H1 (cell line): ENCODE data around the gene ZNF764. TPM values are rescaled to one million over a fixed set of nuclear protein-coding genes. Genes with fewer than 3 reads are reported as not detected.

Source experiments
- ASH2L ChIP-seq: fragments of 200-600, 300-600 bp; sonication (generic); IDR thresholded peaks from one replicate; pipeline ENCODE4 v1.7.1; 2017; ENCODE audit warnings: low read length
- BRCA1 ChIP-seq: IDR thresholded peaks from 2 replicates; pipeline ENCODE4 v1.6.1; 2012; ENCODE audit warnings: low read depth, low read length, improper control_type of control experiment
- CBX5 ChIP-seq: fragments of 300-800, 300-1000 bp; sonication (generic); IDR thresholded peaks from 2 replicates; pipeline ENCODE4 v1.7.1; 2016; ENCODE audit warnings: antibody characterized with exemption, low read length, low read depth
- CBX8 ChIP-seq: fragments of 300-800, 300-1000 bp; sonication (generic); IDR thresholded peaks from 2 replicates; pipeline ENCODE4 v1.7.1; 2016; ENCODE audit warnings: low read depth, low read length, borderline replicate concordance
- CEBPB ChIP-seq: IDR thresholded peaks from 2 replicates; pipeline ENCODE4 v1.6.1; 2012; ENCODE audit warnings: low read depth, low read length
- CHD1 ChIP-seq: IDR thresholded peaks from 2 replicates; pipeline ENCODE4 v1.6.1; 2012; ENCODE audit warnings: low read depth, low read length, improper control_type of control experiment
- CREB1 ChIP-seq: IDR thresholded peaks from 2 replicates; pipeline ENCODE4 v1.6.1; 2012; ENCODE audit warnings: inconsistent platforms
- CTBP2 ChIP-seq: IDR thresholded peaks from 2 replicates; pipeline ENCODE4 v1.7.0; 2011; ENCODE audit warnings: borderline replicate concordance, mild to moderate bottlenecking, moderate library complexity, mixed read lengths, low read length; ENCODE audit not compliant: insufficient read depth, insufficient read length
- EZH2 ChIP-seq: fragments of 200-600 bp; sonication (generic); IDR thresholded peaks from 2 replicates; pipeline ENCODE4 v1.7.1; 2012; ENCODE audit warnings: low read depth, mild to moderate bottlenecking, moderate library complexity, low read length, inconsistent platforms; ENCODE audit not compliant: severe bottlenecking
- HDAC2 ChIP-seq, 2 experiments: fragments of 300-600 bp in 1 of 2; sonication (generic) in 1 of 2; IDR thresholded peaks; 2 replicates each; pipeline ENCODE4 v1.6.1; 2011 to 2012; ENCODE audit warnings: low read depth in 2 of 2, low read length in 2 of 2, mild to moderate bottlenecking in 2 of 2, moderate library complexity in 2 of 2, borderline replicate concordance in 1 of 2, inconsistent platforms in 1 of 2
- HDAC6 ChIP-seq: IDR thresholded peaks from one replicate; pipeline ENCODE4 v1.7.1; 2012; ENCODE audit warnings: low read depth, mild to moderate bottlenecking, inconsistent platforms, low read length, moderate library complexity
- JUN ChIP-seq: IDR thresholded peaks from 2 replicates; pipeline ENCODE4 v1.6.1; 2011; ENCODE audit warnings: low read depth, mild to moderate bottlenecking, improper control_type of control experiment, low read length
- NANOG ChIP-seq: IDR thresholded peaks from 2 replicates; pipeline ENCODE4 v1.6.1; 2011; ENCODE audit warnings: low read length, low read depth, mild to moderate bottlenecking, inconsistent platforms; ENCODE audit not compliant: insufficient read depth, poor library complexity, severe bottlenecking
- PHF8 ChIP-seq: fragments of 200-600 bp; sonication (generic); conservative IDR thresholded peaks from 2 replicates; pipeline ENCODE4 v1.7.1; 2012; ENCODE audit warnings: low read depth, mild to moderate bottlenecking, inconsistent platforms, low read length, moderate library complexity
- POLR2AphosphoS5 ChIP-seq: IDR thresholded peaks from 2 replicates; pipeline ENCODE4 v1.6.1; 2011; ENCODE audit warnings: low read depth, low read length
- POU5F1 ChIP-seq: IDR thresholded peaks from 2 replicates; pipeline ENCODE4 v1.6.1; 2011; ENCODE audit warnings: low read depth, mild to moderate bottlenecking, low read length, moderate library complexity
- RBBP5 ChIP-seq: IDR thresholded peaks from 2 replicates; pipeline ENCODE4 v1.7.1; 2012; ENCODE audit warnings: low read depth, mild to moderate bottlenecking, inconsistent platforms, low read length, moderate library complexity, borderline replicate concordance
- RFX5 ChIP-seq: IDR thresholded peaks from 2 replicates; pipeline ENCODE4 v1.6.1; 2011; ENCODE audit warnings: low read depth, low read length, improper control_type of control experiment, borderline replicate concordance
- SRF ChIP-seq: IDR thresholded peaks from 2 replicates; pipeline ENCODE4 v1.6.1; 2011; ENCODE audit warnings: mild to moderate bottlenecking, low read depth, low read length, moderate library complexity
- TAF7 ChIP-seq: optimal IDR thresholded peaks from 2 replicates; pipeline ENCODE3; 2011; ENCODE audit warnings: low read depth, mild to moderate bottlenecking, inconsistent platforms, low read length, moderate library complexity, borderline replicate concordance
- TCF12 ChIP-seq: IDR thresholded peaks from 2 replicates; pipeline ENCODE4 v1.6.1; 2011; ENCODE audit warnings: low read depth, mild to moderate bottlenecking, low read length
- YY1 ChIP-seq: IDR thresholded peaks from 2 replicates; pipeline ENCODE4 v1.6.1; 2011; ENCODE audit warnings: low read depth, mild to moderate bottlenecking, low read length
- polyA plus RNA-seq, 7 experiments: library from polyadenylated mRNA; depleted of rRNA in 3 of 7; stranded (reverse) in 5 of 7; unstranded in 2 of 7; fragments of >200 nt in 5 of 7; fragments of 200-250 nt in 2 of 7; gene quantifications; 1 replicate in 5 of 7; 2 replicates in 1 of 7; 4 replicates in 1 of 7; pipeline versions ENCODE4 v1.2.1 to v1.2.3, GENCODE V29; 2011 to 2013; ENCODE audit warnings: missing spikeins in 2 of 7, mixed read lengths in 2 of 7
- total RNA-seq: library from RNA; stranded (reverse); fragmentation: NEBNext Ultra II Directional; extraction: Animal tissue kit (Norgen Biotek cat#: 25700); gene quantifications from 2 replicates; pipeline ENCODE4 v1.2.1, GENCODE V29; 2021
- TF ChIP-seq, protein P1 (sequence below): IDR thresholded peaks from 2 replicates; pipeline ENCODE4 v1.6.1; 2011; ENCODE audit warnings: low read depth, mild to moderate bottlenecking, low read length; ENCODE audit not compliant: insufficient read depth

The ZNF764 gene
- total and polyA plus RNA-seq, 2 of the 8 experiments (the other 6 are each of a cell fraction or from before 2014, with no cell fraction given) = 5.7 to 7.7 TPM

DNA sequence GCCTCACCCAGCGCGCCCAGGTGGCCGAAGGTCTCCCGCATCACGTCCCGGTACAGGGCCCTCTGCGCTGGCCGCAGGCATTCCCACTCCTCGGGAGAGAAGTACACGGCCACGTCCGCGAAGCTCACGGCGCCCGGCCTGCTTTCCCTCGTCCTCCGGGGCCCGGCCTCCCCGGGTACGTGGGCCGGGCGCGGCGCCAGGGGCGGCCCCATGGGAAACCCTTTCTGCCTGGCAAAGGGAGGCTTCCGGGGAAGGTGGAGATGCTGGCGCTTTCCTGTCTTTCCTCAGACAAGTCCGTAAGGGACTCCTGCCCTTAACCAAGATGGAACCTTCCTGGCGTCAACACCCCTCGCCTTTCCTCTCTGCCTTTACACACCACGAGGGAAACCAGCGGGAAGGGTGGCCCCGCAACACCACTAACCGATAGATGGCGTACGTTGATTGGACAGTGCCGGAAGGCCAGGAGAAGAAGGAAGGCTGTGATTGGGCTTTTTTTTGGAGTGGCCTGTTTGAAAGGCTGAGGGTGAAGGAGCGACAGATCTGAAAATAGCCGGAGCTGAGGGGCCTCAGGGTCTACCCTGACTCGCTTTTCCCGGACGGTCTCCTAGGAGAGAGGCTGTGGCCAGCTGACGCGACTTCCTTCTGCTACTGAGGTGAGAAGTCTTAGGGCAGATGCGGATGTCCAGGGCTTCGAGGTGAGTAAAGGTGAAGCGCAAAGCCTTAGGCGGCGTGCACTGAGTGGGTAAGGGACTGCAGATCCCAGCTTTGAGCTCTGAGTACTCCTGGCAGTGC is 27.4 kb upstream of the ZNF764 start, which contains the start of gene ZNF785 (continued):
- no peak for TF ChIP-seq EZH2
- peak; percentile 100 for TF ChIP-seq YY1
- TF ChIP-seq PHF8 = peak; percentile 60
- peak; percentile 66; the same call in 1 of the 2 replicates for TF ChIP-seq POLR2AphosphoS5
- TF ChIP-seq CTBP2 = no peak
- peak; percentile 58; the same call in 1 of the 2 replicates for TF ChIP-seq TCF12
- TF ChIP-seq RBBP5 = no peak
- no peak for TF ChIP-seq SRF
- peak in 1 of 2 experiments; percentile 85; a peak in 2 of 4 replicates for TF ChIP-seq HDAC2 (IDR thresholded peaks at IDR 0.05; ENCODE audit: borderline replicate concordance in 1 of 2, low read depth in 2 of 2, low read length in 2 of 2)
- TF ChIP-seq TAF7 = no peak
- TF ChIP-seq CEBPB = no peak
- TF ChIP-seq CBX8 = no peak
- peak; percentile 75 for TF ChIP-seq CREB1
- no peak for TF ChIP-seq CHD1
- no peak for TF ChIP-seq JUN
- TF ChIP-seq, protein P1, sequence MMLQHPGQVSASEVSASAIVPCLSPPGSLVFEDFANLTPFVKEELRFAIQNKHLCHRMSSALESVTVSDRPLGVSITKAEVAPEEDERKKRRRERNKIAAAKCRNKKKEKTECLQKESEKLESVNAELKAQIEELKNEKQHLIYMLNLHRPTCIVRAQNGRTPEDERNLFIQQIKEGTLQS = no peak
- TF ChIP-seq POU5F1 = no peak
- no peak for TF ChIP-seq BRCA1
- no peak for TF ChIP-seq RFX5
- peak; percentile 51 for TF ChIP-seq ASH2L
- no peak for TF ChIP-seq CBX5
- TF ChIP-seq NANOG = no peak
- no peak for TF ChIP-seq HDAC6
